H9 (cell line): Measurements from ENCODE around the gene MSLN. TPM values are rescaled to one million over a fixed set of nuclear protein-coding genes. Genes with fewer than 3 reads are reported as not detected.

Experiments
- DNase-seq: peaks from one replicate; pipeline ENCODE4 v3.0.0-alpha.2; 2017
- H2AFZ ChIP-seq: one replicate; pipeline ENCODE4 v1.6.1; 2013; ENCODE audit warnings: mild to moderate bottlenecking, low read length, control low read depth, moderate library complexity
- H2AK5ac ChIP-seq: 2 replicates; pipeline ENCODE4 v1.6.1; 2013; ENCODE audit warnings: low read length, control low read depth, mixed read lengths; ENCODE audit not compliant: insufficient read length
- H2BK120ac ChIP-seq: one replicate; pipeline ENCODE4 v1.6.1; 2013; ENCODE audit warnings: low read depth, mild to moderate bottlenecking, low read length, control low read depth, inconsistent platforms; ENCODE audit not compliant: poor library complexity, severe bottlenecking
- H2BK12ac ChIP-seq: 2 replicates; pipeline ENCODE4 v1.6.1; 2013; ENCODE audit warnings: low read length, control low read depth, mixed read lengths, low read depth; ENCODE audit not compliant: insufficient read length
- H2BK15ac ChIP-seq: 2 replicates; pipeline ENCODE4 v1.6.1; 2013; ENCODE audit warnings: low read depth, low read length, control low read depth
- H2BK20ac ChIP-seq: one replicate; pipeline ENCODE4 v1.6.1; 2013; ENCODE audit warnings: low read depth, mild to moderate bottlenecking, low read length, control low read depth, inconsistent platforms; ENCODE audit not compliant: poor library complexity, severe bottlenecking
- H2BK5ac ChIP-seq: 2 replicates; pipeline ENCODE4 v1.6.1; 2013; ENCODE audit warnings: low read length, control low read depth, mixed read lengths; ENCODE audit not compliant: insufficient read length
- H3K14ac ChIP-seq: 2 replicates; pipeline ENCODE4 v1.6.1; 2013; ENCODE audit warnings: low read length, control low read depth; ENCODE audit not compliant: insufficient read depth
- H3K18ac ChIP-seq: 2 replicates; pipeline ENCODE4 v1.6.1; 2013; ENCODE audit warnings: low read depth, mild to moderate bottlenecking, mixed read lengths, low read length, control low read depth; ENCODE audit not compliant: insufficient read length
- H3K23ac ChIP-seq: 2 replicates; pipeline ENCODE4 v1.6.1; 2013; ENCODE audit warnings: low read length, control low read depth, mixed read lengths, low read depth; ENCODE audit not compliant: insufficient read length
- H3K23me2 ChIP-seq: 2 replicates; pipeline ENCODE4 v1.6.1; 2013; ENCODE audit warnings: low read depth, mild to moderate bottlenecking, mixed read lengths, low read length, control low read depth; ENCODE audit not compliant: insufficient read length, poor library complexity, severe bottlenecking
- H3K27ac ChIP-seq: 2 replicates; pipeline ENCODE4 v1.5.1; 2013; ENCODE audit warnings: low read length, control low read depth, mixed read lengths, low read depth; ENCODE audit not compliant: insufficient read length
- H3K27me3 ChIP-seq: 2 replicates; pipeline ENCODE4 v1.6.1; 2013; ENCODE audit warnings: low read length, control low read depth, inconsistent platforms; ENCODE audit not compliant: insufficient read depth
- H3K4ac ChIP-seq: 2 replicates; pipeline ENCODE4 v1.6.1; 2013; ENCODE audit warnings: low read depth, mild to moderate bottlenecking, control low read depth, inconsistent platforms, low read length, moderate library complexity
- H3K4me1 ChIP-seq: 2 replicates; pipeline ENCODE4 v1.6.1; 2013; ENCODE audit warnings: low read length, control low read depth, inconsistent platforms; ENCODE audit not compliant: insufficient read depth
- H3K4me2 ChIP-seq: 2 replicates; pipeline ENCODE4 v1.6.1; 2013; ENCODE audit warnings: low read length, control low read depth, mixed read lengths; ENCODE audit not compliant: insufficient read length, insufficient read depth
- H3K56ac ChIP-seq: 2 replicates; pipeline ENCODE4 v1.6.1; 2013; ENCODE audit warnings: low read depth, mild to moderate bottlenecking, mixed read lengths, low read length, control low read depth; ENCODE audit not compliant: insufficient read length
- H3K79me1 ChIP-seq: 2 replicates; pipeline ENCODE4 v1.6.1; 2013; ENCODE audit warnings: low read depth, mild to moderate bottlenecking, moderate library complexity, low read length, control low read depth, inconsistent platforms; ENCODE audit not compliant: insufficient read depth, poor library complexity, severe bottlenecking
- H3K79me2 ChIP-seq: 2 replicates; pipeline ENCODE4 v1.6.1; 2013; ENCODE audit warnings: low read length, control low read depth, inconsistent platforms; ENCODE audit not compliant: insufficient read depth
- H3K9ac ChIP-seq: 2 replicates; pipeline ENCODE4 v1.6.1; 2013; ENCODE audit warnings: low read length, control low read depth, mixed read lengths; ENCODE audit not compliant: insufficient read length; ENCODE audit errors: extremely low read depth
- H3K9me3 ChIP-seq: one replicate; pipeline ENCODE4 v1.6.1; 2013; ENCODE audit warnings: low read depth, low read length, inconsistent platforms; ENCODE audit not compliant: control insufficient read depth
- H3T11ph ChIP-seq: one replicate; pipeline ENCODE4 v1.6.1; 2013; ENCODE audit warnings: mild to moderate bottlenecking, low read length, control low read depth, inconsistent platforms
- H4K20me1 ChIP-seq: one replicate; pipeline ENCODE4 v1.6.1; 2013; ENCODE audit not compliant: control insufficient read depth, insufficient read length, insufficient read depth
- H4K5ac ChIP-seq: 2 replicates; pipeline ENCODE4 v1.6.1; 2013; ENCODE audit warnings: low read depth, mild to moderate bottlenecking, mixed read lengths, low read length, control low read depth; ENCODE audit not compliant: insufficient read length
- H4K8ac ChIP-seq: replicated peaks from 2 replicates; pipeline ENCODE4 v1.6.1; 2013; ENCODE audit warnings: low read length, control low read depth, mixed read lengths, low read depth; ENCODE audit not compliant: insufficient read length
- H4K91ac ChIP-seq: 2 replicates; pipeline ENCODE4 v1.6.1; 2013; ENCODE audit warnings: low read depth, mild to moderate bottlenecking, moderate library complexity, mixed read lengths, low read length, control low read depth; ENCODE audit not compliant: insufficient read length
- H3K27ac Mint-ChIP-seq, 3 experiments: 2 replicates in 2 of 3; 3 replicates in 1 of 3; pipeline ENCODE4 v1.8.0; 2020 to 2021; ENCODE audit warnings: mixed read lengths in 3 of 3, mild to moderate bottlenecking in 1 of 3, moderate library complexity in 1 of 3
- H3K27me3 Mint-ChIP-seq: 2 replicates; pipeline ENCODE4 v1.8.0; 2021; ENCODE audit warnings: low read depth, mild to moderate bottlenecking, moderate library complexity, mixed read lengths
- H3K36me3 Mint-ChIP-seq, 3 experiments: 2 replicates in 2 of 3; 3 replicates in 1 of 3; pipeline ENCODE4 v1.8.0; 2020 to 2021; ENCODE audit warnings: low read depth in 3 of 3, mixed read lengths in 3 of 3; ENCODE audit not compliant: insufficient read depth in 1 of 3
- H3K4me1 Mint-ChIP-seq, 2 experiments: 2 replicates each; pipeline ENCODE4 v1.8.0; 2020; ENCODE audit warnings: mixed read lengths in 2 of 2
- H3K4me3 Mint-ChIP-seq, 2 experiments: 2 replicates in 1 of 2; 3 replicates in 1 of 2; pipeline ENCODE4 v1.8.0; 2020 to 2021; ENCODE audit warnings: mild to moderate bottlenecking in 2 of 2, mixed read lengths in 2 of 2, moderate library complexity in 1 of 2
- H3K9me3 Mint-ChIP-seq, 2 experiments: 2 replicates in 1 of 2; 3 replicates in 1 of 2; pipeline ENCODE4 v1.8.0; 2020; ENCODE audit warnings: mild to moderate bottlenecking in 2 of 2, mixed read lengths in 2 of 2, moderate library complexity in 1 of 2
- WGBS: extraction: QIAGEN DNeasy Blood & Tissue Kit; methylation state at CpG from one replicate; pipeline ENCODE4 v1.1.7; 2013; ENCODE audit warnings: missing lambda C conversion rate, low lambda C conversion rate, mixed read lengths; ENCODE audit not compliant: insufficient read length; ENCODE audit errors: extremely low coverage; 5-methylcytosine and 5-hydroxymethylcytosine counted together
- total RNA-seq: library from RNA; stranded (reverse); gene quantifications from 2 replicates; pipeline ENCODE4 v1.2.1, GENCODE V29; 2021
- TF ChIP-seq, protein P1 (sequence below): fragments of 200-600 bp; sonication (generic); conservative IDR thresholded peaks from 3 replicates; pipeline ENCODE4 v1.8.0; 2021; ENCODE audit warnings: antibody characterized with exemption, mild to moderate bottlenecking

Gene MSLN
- total RNA-seq, 1 experiment from 2014 or later = 0.22 TPM

DNA sequence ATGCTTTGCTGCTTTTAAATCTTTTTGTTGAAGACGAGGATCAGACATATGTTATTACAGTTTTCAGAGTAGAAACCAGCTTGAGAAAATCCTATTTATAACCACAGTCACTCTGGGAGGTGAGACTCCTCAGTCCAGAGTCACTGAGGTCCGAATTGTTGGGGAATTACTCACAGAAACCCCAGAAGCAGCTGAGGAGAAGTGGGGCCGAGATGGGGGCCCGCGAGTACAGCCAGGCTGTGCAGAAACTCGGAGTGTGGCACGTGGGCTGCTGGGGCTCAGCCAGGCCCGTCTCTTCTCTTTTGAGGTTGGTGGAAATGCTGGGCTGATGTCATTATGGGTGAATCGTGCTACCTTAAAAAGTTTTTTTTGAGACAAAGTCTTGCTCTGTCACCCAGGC lies 54.4 kb downstream of the MSLN start:
- no peaks in the 10 kb centered on the region for H3K79me1 ChIP-seq
- no peak overlapping the region for H3K9ac ChIP-seq
- no peak overlapping the region for H2AFZ ChIP-seq
- H3K4me3 Mint-ChIP-seq = no peak overlapping the region
- no peaks in the 10 kb centered on the region for H3K9me3 ChIP-seq
- no peak overlapping the region for H3K14ac ChIP-seq
- H3K36me3 Mint-ChIP-seq = no peaks in the 10 kb centered on the region
- 0 out of 5 replicates have a peak, but pooled peaks cover 0 to 3% of the 10 kb centered on the region in 2 experiments for H3K9me3 Mint-ChIP-seq
- no peak overlapping the region for H3T11ph ChIP-seq
- no peak overlapping the region for H2BK120ac ChIP-seq
- H3K4me2 ChIP-seq = no peak overlapping the region
- peaks cover 34% of the 10 kb centered on the region for H3K27me3 Mint-ChIP-seq
- H3K23ac ChIP-seq = no peak overlapping the region
- WGBS = no CpG with 5 or more reads among the region's 9 CpGs
- no peaks in the 10 kb centered on the region for H4K20me1 ChIP-seq
- no peak overlapping the region for H2AK5ac ChIP-seq
- H4K5ac ChIP-seq = no peak overlapping the region
- no peak overlapping the region for H2BK12ac ChIP-seq
- no peaks in the 10 kb centered on the region for H3K79me2 ChIP-seq
- no peak overlapping the region; a peak in 1 of 7 replicates for H3K27ac Mint-ChIP-seq
- H3K4me1 Mint-ChIP-seq = peaks cover 2% of the 10 kb centered on the region in 2 experiments; a peak in 3 of 4 replicates
- H3K27me3 ChIP-seq = no peaks in the 10 kb centered on the region; the same call in 1 of the 2 replicates
- no peak for DNase-seq
- peaks cover 5% of the 10 kb centered on the region for H3K23me2 ChIP-seq
- no peaks in the 10 kb centered on the region for H3K4me1 ChIP-seq
- no peak overlapping the region for H4K91ac ChIP-seq
- H4K8ac ChIP-seq = no peak overlapping the region
- TF ChIP-seq, protein P1, sequence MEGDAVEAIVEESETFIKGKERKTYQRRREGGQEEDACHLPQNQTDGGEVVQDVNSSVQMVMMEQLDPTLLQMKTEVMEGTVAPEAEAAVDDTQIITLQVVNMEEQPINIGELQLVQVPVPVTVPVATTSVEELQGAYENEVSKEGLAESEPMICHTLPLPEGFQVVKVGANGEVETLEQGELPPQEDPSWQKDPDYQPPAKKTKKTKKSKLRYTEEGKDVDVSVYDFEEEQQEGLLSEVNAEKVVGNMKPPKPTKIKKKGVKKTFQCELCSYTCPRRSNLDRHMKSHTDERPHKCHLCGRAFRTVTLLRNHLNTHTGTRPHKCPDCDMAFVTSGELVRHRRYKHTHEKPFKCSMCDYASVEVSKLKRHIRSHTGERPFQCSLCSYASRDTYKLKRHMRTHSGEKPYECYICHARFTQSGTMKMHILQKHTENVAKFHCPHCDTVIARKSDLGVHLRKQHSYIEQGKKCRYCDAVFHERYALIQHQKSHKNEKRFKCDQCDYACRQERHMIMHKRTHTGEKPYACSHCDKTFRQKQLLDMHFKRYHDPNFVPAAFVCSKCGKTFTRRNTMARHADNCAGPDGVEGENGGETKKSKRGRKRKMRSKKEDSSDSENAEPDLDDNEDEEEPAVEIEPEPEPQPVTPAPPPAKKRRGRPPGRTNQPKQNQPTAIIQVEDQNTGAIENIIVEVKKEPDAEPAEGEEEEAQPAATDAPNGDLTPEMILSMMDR = no peak
- H3K56ac ChIP-seq = no peak overlapping the region
- H3K4ac ChIP-seq = no peak overlapping the region
- H3K18ac ChIP-seq = no peak overlapping the region
- no peak overlapping the region for H3K27ac ChIP-seq
- H2BK5ac ChIP-seq = no peak overlapping the region
- H2BK20ac ChIP-seq = no peak overlapping the region
- no peak overlapping the region for H2BK15ac ChIP-seq
